Measurements from ENCODE around the gene CWF19L2.

GRCh38 chr11:107494055-107494454 is 36.4 kb upstream of the CWF19L2 start:
- TF ChIP-seq CTCF (conservative IDR thresholded peaks at IDR 0.05; ENCODE audit: low read length) (no peak), EZH2phosphoT487 (IDR thresholded peaks at IDR 0.05; ENCODE audit: borderline replicate concordance, low read depth, low read length) (no peak)

All from OCI-LY7 (cell line).